HUES48 (cell line): ENCODE data around the gene UBE2QL1.

ENCODE experiments used
- H3K27ac ChIP-seq: one replicate; pipeline ENCODE4 v1.7.0; 2013; ENCODE audit warnings: low read depth, low read length, inconsistent platforms
- H3K27me3 ChIP-seq: 2 replicates; pipeline ENCODE4 v1.6.1; 2013; ENCODE audit warnings: mild to moderate bottlenecking, low read length; ENCODE audit not compliant: control insufficient read depth, insufficient read depth
- H3K36me3 ChIP-seq: 2 replicates; pipeline ENCODE4 v1.6.1; 2013; ENCODE audit warnings: low read length; ENCODE audit not compliant: control insufficient read depth, insufficient read depth
- H3K4me1 ChIP-seq: 2 replicates; pipeline ENCODE4 v1.6.1; 2013; ENCODE audit warnings: mild to moderate bottlenecking, low read length; ENCODE audit not compliant: control insufficient read depth, insufficient read depth
- H3K4me3 ChIP-seq: 2 replicates; pipeline ENCODE4 v1.5.1; 2013; ENCODE audit warnings: mild to moderate bottlenecking, low read depth, low read length
- H3K9ac ChIP-seq: 2 replicates; pipeline ENCODE4 v1.6.1; 2013; ENCODE audit warnings: mild to moderate bottlenecking, low read depth, low read length, moderate library complexity
- H3K9me3 ChIP-seq: 2 replicates; pipeline ENCODE4 v1.6.1; 2013; ENCODE audit warnings: low read length; ENCODE audit not compliant: control insufficient read depth, insufficient read depth

The UBE2QL1 gene

GRCh38 chr5:6430418-6431028 lies 18.1 kb upstream of the UBE2QL1 start:
- Histone ChIP-seq H3K27ac (no peak overlapping the region), H3K9me3 (no peaks in the 10 kb centered on the region), H3K36me3 (no peaks in the 10 kb centered on the region), H3K27me3 (peaks cover 2% of the 10 kb centered on the region), H3K9ac (no peak overlapping the region), H3K4me1 (no peaks in the 10 kb centered on the region), H3K4me3 (no peak overlapping the region)

- Histone ChIP-seq H3K27me3 (peaks cover 4% of the 10 kb centered on the region), H3K9me3 (no peaks in the 10 kb centered on the region)
Measured at GRCh38 chr5:6431214-6432195, 17.2 kb upstream of the UBE2QL1 start.

GRCh38 chr5:6432206-6432605 lies 16.5 kb upstream of the UBE2QL1 start:
- Histone ChIP-seq H3K9me3 (no peaks in the 10 kb centered on the region), H3K36me3 (no peaks in the 10 kb centered on the region), H3K4me3 (no peak overlapping the region), H3K9ac (no peak overlapping the region), H3K4me1 (no peaks in the 10 kb centered on the region), H3K27me3 (peaks cover 7% of the 10 kb centered on the region), H3K27ac (no peak overlapping the region)

More at GRCh38 chr5:6431214-6432195, 17.2 kb upstream of the UBE2QL1 start:
- Histone ChIP-seq H3K4me1 (no peaks in the 10 kb centered on the region), H3K9ac (no peak overlapping the region), H3K27ac (no peak overlapping the region), H3K4me3 (no peak overlapping the region), H3K36me3 (no peaks in the 10 kb centered on the region)

- Histone ChIP-seq H3K4me3 (no peak overlapping the region), H3K9me3 (no peaks in the 10 kb centered on the region), H3K27ac (no peak overlapping the region), H3K9ac (no peak overlapping the region), H3K36me3 (no peaks in the 10 kb centered on the region), H3K4me1 (no peaks in the 10 kb centered on the region), H3K27me3 (peaks cover 7% of the 10 kb centered on the region)
Measured at GRCh38 chr5:6434731-6435130, 13.9 kb upstream of the UBE2QL1 start.

- no peaks in the 10 kb centered on the region for H3K4me1 ChIP-seq
Measured at GRCh38 chr5:6435356-6435755, 13.3 kb upstream of the UBE2QL1 start.

GRCh38 chr5:6436715-6437331 lies 11.8 kb upstream of the UBE2QL1 start:
- Histone ChIP-seq H3K9ac (no peak overlapping the region), H3K36me3 (no peaks in the 10 kb centered on the region), H3K27ac (no peak overlapping the region), H3K4me3 (no peak overlapping the region), H3K27me3 (peaks cover 7% of the 10 kb centered on the region), H3K4me1 (no peaks in the 10 kb centered on the region), H3K9me3 (no peaks in the 10 kb centered on the region)

More at GRCh38 chr5:6435356-6435755, 13.3 kb upstream of the UBE2QL1 start:
- H3K4me3 ChIP-seq, result no peak overlapping the region
- H3K9me3 ChIP-seq, result no peaks in the 10 kb centered on the region
- H3K27me3 ChIP-seq, result peaks cover 7% of the 10 kb centered on the region
- H3K36me3 ChIP-seq, result no peaks in the 10 kb centered on the region
- no peak overlapping the region for H3K27ac ChIP-seq
- no peak overlapping the region for H3K9ac ChIP-seq

- H3K9me3 ChIP-seq, result no peaks in the 10 kb centered on the region
- no peak overlapping the region for H3K27ac ChIP-seq
- peaks cover 16% of the 10 kb centered on the region for H3K27me3 ChIP-seq
- H3K9ac ChIP-seq, result no peak overlapping the region
- H3K36me3 ChIP-seq, result no peaks in the 10 kb centered on the region
- H3K4me1 ChIP-seq, result no peaks in the 10 kb centered on the region
- H3K4me3 ChIP-seq, result no peak overlapping the region
Measured at GRCh38 chr5:6439588-6440550, 8.8 kb upstream of the UBE2QL1 start.

GRCh38 chr5:6442333-6442732 lies 6.3 kb upstream of the UBE2QL1 start:
- no peak overlapping the region for H3K27ac ChIP-seq
- peaks cover 18% of the 10 kb centered on the region for H3K27me3 ChIP-seq
- no peaks in the 10 kb centered on the region for H3K4me1 ChIP-seq

GRCh38 chr5:6443326-6443725 lies 5.3 kb upstream of the UBE2QL1 start:
- H3K36me3 ChIP-seq, result no peaks in the 10 kb centered on the region
- H3K9ac ChIP-seq, result no peak overlapping the region
- no peaks in the 10 kb centered on the region for H3K4me1 ChIP-seq
- no peak overlapping the region for H3K4me3 ChIP-seq
- peaks cover 28% of the 10 kb centered on the region for H3K27me3 ChIP-seq
- H3K9me3 ChIP-seq, result no peaks in the 10 kb centered on the region
- no peak overlapping the region for H3K27ac ChIP-seq

More at GRCh38 chr5:6442333-6442732, 6.3 kb upstream of the UBE2QL1 start:
- Histone ChIP-seq H3K4me3 (no peak overlapping the region), H3K36me3 (no peaks in the 10 kb centered on the region), H3K9me3 (no peaks in the 10 kb centered on the region), H3K9ac (no peak overlapping the region)

GRCh38 chr5:6446042-6446441 lies 2.6 kb upstream of the UBE2QL1 start:
- H3K36me3 ChIP-seq, result no peaks in the 10 kb centered on the region
- H3K4me1 ChIP-seq, result peaks cover 11% of the 10 kb centered on the region
- no peak overlapping the region for H3K9ac ChIP-seq
- H3K4me3 ChIP-seq, result no peak overlapping the region
- no peak overlapping the region for H3K27ac ChIP-seq
- no peaks in the 10 kb centered on the region for H3K9me3 ChIP-seq
- peaks cover 54% of the 10 kb centered on the region for H3K27me3 ChIP-seq
